ENCODE measurements around the gene STX11.
"Not testable (repeated sequence)": the region's sequence is repeated elsewhere in the genome, so short reads cannot be mapped to it uniquely, and the experiment has no call there.

The STX11 gene

DNA sequence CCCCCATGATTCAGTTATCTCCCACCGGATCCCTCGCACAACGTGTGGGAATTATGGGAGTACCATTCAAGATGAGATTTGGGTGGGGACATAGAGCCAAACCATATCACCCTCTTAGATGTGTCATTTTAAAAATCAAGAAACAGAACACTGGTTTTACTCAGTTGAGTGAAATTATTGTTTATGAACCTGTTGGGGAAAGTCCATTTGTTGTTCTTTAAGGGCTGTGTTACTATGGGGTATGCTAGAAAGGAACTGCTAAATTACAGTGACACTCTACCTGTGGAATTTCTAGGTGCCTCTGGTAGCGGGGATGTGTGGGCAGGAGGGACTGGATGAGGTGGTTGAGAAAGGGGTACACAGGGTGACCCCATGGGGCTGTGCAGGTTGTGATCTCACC, 28.9 kb downstream of the STX11 start:
- Mint-ChIP-seq H3K4me3 (peak overlapping the region in 1 of 2 donors; percentile 16), H3K4me1 (peaks cover 61% of the 10 kb centered on the region), H3K27me3 (no peaks in the 10 kb centered on the region), H3K9me3 (peaks cover 0 to 4% of the 10 kb centered on the region in 2 donors), H3K27ac (no peak overlapping the region)
- ATAC-seq, result peak; percentile 42
- DNase-seq, result no peak

GRCh38 chr6:144179828-144180227, 29.5 kb downstream of the STX11 start:
- peak overlapping the region in 1 of 2 donors; percentile 53 for H3K27ac Mint-ChIP-seq
- H3K27me3 Mint-ChIP-seq, result no peaks in the 10 kb centered on the region
- H3K4me1 Mint-ChIP-seq, result peaks cover 61% of the 10 kb centered on the region
- H3K9me3 Mint-ChIP-seq, result peaks cover 0 to 4% of the 10 kb centered on the region in 2 donors
- peak; percentile 16 for ATAC-seq
- H3K4me3 Mint-ChIP-seq, result peak overlapping the region in 1 of 2 donors; percentile 30
- no peak for DNase-seq

DNA sequence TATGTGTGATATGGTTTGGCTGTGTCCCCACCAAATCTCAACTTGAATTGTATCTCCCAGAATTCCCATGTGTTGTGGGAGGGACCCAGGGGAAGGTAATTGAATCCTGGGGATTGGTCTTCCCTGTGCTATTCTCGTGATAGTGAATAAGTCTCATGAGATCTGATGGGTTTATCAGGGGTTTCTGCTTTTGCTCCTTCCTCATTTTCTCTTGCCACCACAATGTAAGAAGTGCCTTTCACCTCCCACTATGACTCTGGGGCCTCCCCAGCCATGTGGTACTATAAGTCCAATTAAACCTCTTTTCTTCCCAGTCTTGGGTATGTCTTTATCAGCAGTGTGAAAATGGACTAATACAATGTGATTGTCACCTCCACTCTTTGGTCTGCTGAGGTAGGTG, 30.0 kb downstream of the STX11 start:
- H3K9me3 Mint-ChIP-seq, ATAC-seq, H3K27ac Mint-ChIP-seq, H3K27me3 Mint-ChIP-seq, DNase-seq: not testable (repeated sequence)
- H3K4me3 Mint-ChIP-seq, result peak overlapping the region in 1 of 2 donors; percentile 30
- H3K4me1 Mint-ChIP-seq, result peaks cover 61% of the 10 kb centered on the region

GRCh38 chr6:144181639-144182038, 31.3 kb downstream of the STX11 start:
- no peaks in the 10 kb centered on the region for H3K27me3 Mint-ChIP-seq
- no peak overlapping the region for H3K27ac Mint-ChIP-seq
- H3K4me3 Mint-ChIP-seq, result no peak overlapping the region
- H3K4me1 Mint-ChIP-seq, result peaks cover 56% of the 10 kb centered on the region
- peaks cover 0 to 4% of the 10 kb centered on the region in 2 donors for H3K9me3 Mint-ChIP-seq
- ATAC-seq (no peak), DNase-seq (no peak)

DNA sequence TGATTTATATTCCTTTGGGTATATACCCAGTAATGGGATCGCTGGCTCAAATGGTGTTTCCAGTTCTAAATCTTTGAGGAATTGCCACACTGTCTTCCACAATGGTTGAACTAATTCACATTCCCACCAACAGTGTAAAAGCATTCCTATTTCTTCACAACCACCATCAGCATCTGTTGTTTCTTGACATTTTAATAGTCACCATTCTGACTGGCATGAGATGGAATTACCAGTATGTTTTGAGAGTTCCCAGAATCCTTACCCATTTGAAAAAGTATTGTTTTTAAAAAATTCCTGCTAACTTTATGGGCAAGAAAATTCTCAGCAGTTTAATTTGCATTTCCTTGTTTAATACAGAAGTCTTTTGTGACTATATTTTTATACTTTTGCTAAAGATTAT, 33.9 kb downstream of the STX11 start:
- not testable (repeated sequence) for H3K9me3 Mint-ChIP-seq, ATAC-seq, DNase-seq, H3K27ac Mint-ChIP-seq, H3K4me3 Mint-ChIP-seq, H3K27me3 Mint-ChIP-seq
- peaks cover 37% of the 10 kb centered on the region for H3K4me1 Mint-ChIP-seq

DNA sequence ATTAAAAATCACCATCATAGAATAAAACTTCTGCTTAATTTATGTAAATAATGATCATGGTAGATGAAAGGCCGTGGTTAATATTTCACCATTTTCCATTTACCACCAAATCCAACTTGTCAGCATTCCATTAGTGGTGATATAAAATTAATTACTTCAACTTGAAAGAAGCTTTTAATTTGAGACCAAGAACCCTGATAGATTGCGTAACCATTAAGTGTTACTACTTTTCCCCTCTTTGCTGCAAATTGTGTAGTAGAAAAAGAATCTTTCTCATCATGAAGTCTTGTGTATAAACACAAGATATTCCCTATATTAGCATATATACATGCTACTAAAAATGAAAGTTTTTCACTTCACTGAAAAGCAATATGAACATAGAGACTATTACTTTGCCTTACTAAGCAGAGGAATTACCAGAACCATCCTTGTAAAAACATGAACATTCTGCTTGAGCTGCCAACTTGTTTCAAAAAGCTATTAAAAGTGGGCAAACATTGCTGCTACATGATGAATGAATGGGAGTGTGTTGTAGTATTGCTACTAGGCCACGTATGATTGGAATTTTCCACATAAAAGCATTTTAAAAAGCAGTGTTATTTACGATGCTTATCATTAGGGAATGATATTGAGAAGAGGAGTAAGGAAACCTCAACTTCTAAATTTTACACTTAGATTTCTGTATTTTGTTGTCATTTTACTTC, 35.0 kb downstream of the STX11 start:
- DNase-seq (no peak), ATAC-seq (no peak)
- Mint-ChIP-seq H3K9me3 (peaks cover 0 to 4% of the 10 kb centered on the region in 2 donors), H3K27me3 (no peaks in the 10 kb centered on the region), H3K27ac (no peak overlapping the region), H3K4me1 (peaks cover 26% of the 10 kb centered on the region), H3K4me3 (no peak overlapping the region)

GRCh38 chr6:144186817-144187625, 36.7 kb downstream of the STX11 start:
- ATAC-seq, result no peak

GRCh38 chr6:144189351-144189750, 39.0 kb downstream of the STX11 start:
- no peak for ATAC-seq
- Mint-ChIP-seq H3K4me3 (no peak overlapping the region), H3K4me1 (no peaks in the 10 kb centered on the region)

More at GRCh38 chr6:144186817-144187625, 36.7 kb downstream of the STX11 start:
- Mint-ChIP-seq H3K4me3 (no peak overlapping the region), H3K4me1 (peaks cover 17% of the 10 kb centered on the region), H3K27ac (no peak overlapping the region), H3K9me3 (peaks cover 0 to 4% of the 10 kb centered on the region in 2 donors), H3K27me3 (no peaks in the 10 kb centered on the region)
- DNase-seq, result no peak

DNA sequence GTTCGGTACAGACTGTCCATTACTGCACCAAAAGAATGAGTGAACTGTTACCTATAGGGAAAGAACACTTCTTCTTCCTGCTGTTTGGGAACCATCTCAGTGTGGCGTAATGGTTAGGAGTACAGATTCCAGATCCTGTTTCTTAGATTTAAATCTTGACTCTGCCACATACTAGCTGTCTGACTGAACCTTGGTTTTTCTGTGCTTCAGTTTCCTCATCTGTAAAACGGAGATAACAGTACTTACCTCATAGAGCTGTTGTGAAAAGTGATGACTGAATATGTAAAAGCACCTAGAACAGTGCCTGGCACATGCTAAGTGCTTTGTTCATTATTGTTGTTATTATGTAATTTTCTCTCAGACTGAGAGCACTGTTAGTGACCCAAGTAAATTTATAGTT, 39.8 kb downstream of the STX11 start:
- Mint-ChIP-seq H3K9me3 (peaks cover 9 to 12% of the 10 kb centered on the region in 2 donors), H3K4me3 (no peak overlapping the region), H3K27me3 (no peaks in the 10 kb centered on the region), H3K4me1 (no peaks in the 10 kb centered on the region), H3K27ac (no peak overlapping the region)
- no peak for ATAC-seq
- no peak for DNase-seq

More at GRCh38 chr6:144189351-144189750, 39.0 kb downstream of the STX11 start:
- Mint-ChIP-seq H3K27ac (no peak overlapping the region), H3K27me3 (no peaks in the 10 kb centered on the region), H3K9me3 (peaks cover 9 to 12% of the 10 kb centered on the region in 2 donors)
- DNase-seq, result no peak

DNA sequence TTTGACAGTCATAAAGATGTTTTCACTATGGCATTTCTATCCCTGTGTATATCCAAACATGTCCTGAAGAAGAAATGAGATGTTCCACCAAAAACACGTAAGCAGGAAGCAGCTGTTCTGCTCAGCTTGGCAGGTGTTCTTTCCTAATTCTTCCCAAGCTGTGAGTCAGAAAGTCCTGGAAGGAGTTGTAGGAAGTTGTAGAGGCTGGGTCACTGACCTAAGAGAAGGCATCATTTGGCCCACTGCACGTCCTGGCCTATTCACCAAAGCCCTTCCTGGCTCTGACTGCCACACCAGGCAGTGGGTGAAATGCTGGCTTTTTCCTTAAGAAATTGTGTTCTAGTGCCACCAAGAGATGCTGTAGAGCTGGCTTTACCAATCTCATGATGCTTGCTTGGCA, 40.3 kb downstream of the STX11 start:
- no peak for DNase-seq

GRCh38 chr6:144193181-144193580, 42.9 kb downstream of the STX11 start:
- Mint-ChIP-seq H3K27ac (no peak overlapping the region), H3K4me1 (no peaks in the 10 kb centered on the region), H3K27me3 (no peaks in the 10 kb centered on the region), H3K4me3 (no peak overlapping the region), H3K9me3 (peaks cover 11 to 13% of the 10 kb centered on the region in 2 donors)
- no peak for ATAC-seq
- no peak for DNase-seq

More for the DNA sequence above, 40.3 kb downstream of the STX11 start:
- Mint-ChIP-seq H3K27ac (no peak overlapping the region), H3K27me3 (no peaks in the 10 kb centered on the region), H3K4me1 (no peaks in the 10 kb centered on the region), H3K4me3 (no peak overlapping the region), H3K9me3 (peaks cover 9 to 12% of the 10 kb centered on the region in 2 donors)
- no peak for ATAC-seq

GRCh38 chr6:144194293-144194810, 44.0 kb downstream of the STX11 start:
- Mint-ChIP-seq H3K4me1 (no peaks in the 10 kb centered on the region), H3K4me3 (no peak overlapping the region), H3K9me3 (peaks cover 17 to 21% of the 10 kb centered on the region in 2 donors), H3K27ac (no peak overlapping the region), H3K27me3 (no peaks in the 10 kb centered on the region)
- DNase-seq, result no peak
- no peak for ATAC-seq

DNA sequence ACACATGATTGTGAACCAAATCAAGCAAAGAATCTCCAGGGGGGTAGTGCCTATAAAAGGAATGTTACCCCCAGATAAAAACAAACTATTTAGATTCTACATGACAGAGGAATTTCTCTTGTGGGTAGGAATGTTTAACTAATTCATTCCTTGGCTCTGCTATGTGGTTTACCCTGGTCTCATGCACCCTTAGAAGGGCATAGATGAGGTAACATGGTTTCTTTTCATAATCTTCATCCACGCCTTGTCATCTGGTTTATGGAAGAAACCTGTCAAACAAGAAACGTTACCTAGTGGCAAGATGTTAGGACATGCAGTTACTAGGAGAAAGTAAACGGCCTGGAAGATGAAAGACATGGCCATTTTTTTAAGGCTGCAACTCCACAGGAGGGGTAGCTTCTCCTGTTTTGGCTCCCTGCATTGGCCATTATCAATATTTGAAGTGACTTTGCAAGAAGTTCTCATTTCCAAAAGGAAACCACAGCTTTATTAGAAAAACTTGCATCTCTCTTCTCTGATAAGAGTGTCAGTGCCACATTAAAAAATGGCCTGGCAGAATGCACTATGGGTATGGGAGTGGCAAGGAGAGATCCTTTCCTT, 45.5 kb downstream of the STX11 start:
- Mint-ChIP-seq H3K9me3 (peaks cover 17 to 24% of the 10 kb centered on the region in 2 donors), H3K4me1 (no peaks in the 10 kb centered on the region), H3K27me3 (no peaks in the 10 kb centered on the region), H3K27ac (no peak overlapping the region), H3K4me3 (no peak overlapping the region)
- DNase-seq (no peak), ATAC-seq (no peak)

DNA sequence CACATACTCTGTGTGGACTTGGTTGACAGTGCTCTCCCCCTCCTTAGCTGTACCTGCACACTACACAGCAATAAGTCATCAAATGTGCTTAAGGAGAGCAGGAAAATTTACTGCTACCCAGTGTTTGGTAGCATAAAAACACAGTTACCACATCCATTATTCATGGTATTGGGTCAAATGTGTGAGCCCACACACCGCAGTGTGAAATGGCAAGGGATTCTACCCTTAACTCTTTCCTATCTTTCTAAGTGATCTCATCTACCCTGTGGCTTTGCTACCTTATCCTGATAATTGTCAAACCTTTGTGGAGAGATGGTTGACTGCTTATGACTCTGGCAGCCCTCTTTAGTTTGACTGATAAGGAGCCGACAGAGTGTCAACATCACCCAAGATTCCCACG, 47.6 kb downstream of the STX11 start:
- ATAC-seq, result peak; percentile 39
- Mint-ChIP-seq H3K27ac (no peak overlapping the region), H3K4me1 (no peaks in the 10 kb centered on the region), H3K27me3 (no peaks in the 10 kb centered on the region), H3K9me3 (peaks cover 21 to 28% of the 10 kb centered on the region in 2 donors), H3K4me3 (no peak overlapping the region)
- no peak for DNase-seq

GRCh38 chr6:144202879-144203468, 52.7 kb downstream of the STX11 start:
- no peak for DNase-seq
- H3K4me1 Mint-ChIP-seq, result no peaks in the 10 kb centered on the region
- H3K27ac Mint-ChIP-seq, result no peak overlapping the region
- ATAC-seq, result no peak
- H3K4me3 Mint-ChIP-seq, result no peak overlapping the region
- peaks cover 31% of the 10 kb centered on the region for H3K27me3 Mint-ChIP-seq
- H3K9me3 Mint-ChIP-seq, result peaks cover 48 to 59% of the 10 kb centered on the region in 2 donors

All from stimulated activated naive CD8-positive, alpha-beta T cell treated with anti-CD3 and anti-CD28 coated beads, Interleukin-15, amount 100 ng/mL, for 72 hours (primary cell).